GM12891 (cell line): ENCODE data around the gene NUTM1.

Experiments used
- DNase-seq: peaks from one replicate; pipeline ENCODE4 v3.0.0; 2011; ENCODE audit warnings: low spot score; ENCODE audit not compliant: insufficient read length
- FAIRE-seq: peaks from 2 replicates; lab custom pipeline; 2011; peaks lifted over from hg19 to GRCh38; lab: Jason Lieb, UNC
- PAX5 ChIP-seq: IDR thresholded peaks from 2 replicates; pipeline ENCODE4 v1.6.1; 2011; ENCODE audit warnings: low read length, moderate library complexity, mild to moderate bottlenecking; ENCODE audit not compliant: insufficient read depth, severe bottlenecking
- POLR2A ChIP-seq: IDR thresholded peaks from 2 replicates; pipeline ENCODE4 v1.6.1; 2011; ENCODE audit warnings: low read depth, low read length, control low read depth
- POLR2AphosphoS5 ChIP-seq: IDR thresholded peaks from 2 replicates; pipeline ENCODE4 v1.6.1; 2011; ENCODE audit warnings: low read depth, low read length, control low read depth
- POU2F2 ChIP-seq: IDR thresholded peaks from 2 replicates; pipeline ENCODE4 v1.6.1; 2011; ENCODE audit warnings: low read depth, mild to moderate bottlenecking, control low read depth, low read length, moderate library complexity
- SPI1 ChIP-seq: IDR thresholded peaks from 2 replicates; pipeline ENCODE4 v1.6.1; 2011; ENCODE audit warnings: low read depth, low read length, control low read depth
- TAF1 ChIP-seq: IDR thresholded peaks from 2 replicates; pipeline ENCODE4 v1.6.1; 2011; ENCODE audit warnings: low read depth, low read length, control low read depth

NUTM1 gene

DNA sequence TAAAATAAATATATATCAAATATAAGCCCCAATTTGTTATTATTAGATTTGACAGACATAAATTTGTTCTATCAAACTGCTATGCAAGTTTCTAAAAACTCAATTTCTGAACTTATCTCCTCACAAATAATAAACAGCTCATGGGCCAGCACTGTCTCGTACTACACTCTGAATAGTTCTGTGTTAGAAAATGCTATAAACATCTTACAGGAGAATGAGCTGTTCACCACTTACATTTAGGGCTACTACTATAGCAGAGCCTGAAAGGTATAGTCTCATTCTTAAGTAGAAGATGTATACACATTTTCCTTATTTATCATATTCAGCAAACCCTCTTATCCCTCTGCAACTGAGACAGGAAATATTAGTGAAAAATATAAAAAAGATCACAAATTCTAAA, 18.2 kb upstream of the NUTM1 start:
- DNase-seq, result no peak
- TF ChIP-seq POLR2AphosphoS5 (no peak), PAX5 (no peak), SPI1 (no peak), POLR2A (no peak), TAF1 (no peak), POU2F2 (no peak)
- FAIRE-seq, result peak; percentile 78

DNA sequence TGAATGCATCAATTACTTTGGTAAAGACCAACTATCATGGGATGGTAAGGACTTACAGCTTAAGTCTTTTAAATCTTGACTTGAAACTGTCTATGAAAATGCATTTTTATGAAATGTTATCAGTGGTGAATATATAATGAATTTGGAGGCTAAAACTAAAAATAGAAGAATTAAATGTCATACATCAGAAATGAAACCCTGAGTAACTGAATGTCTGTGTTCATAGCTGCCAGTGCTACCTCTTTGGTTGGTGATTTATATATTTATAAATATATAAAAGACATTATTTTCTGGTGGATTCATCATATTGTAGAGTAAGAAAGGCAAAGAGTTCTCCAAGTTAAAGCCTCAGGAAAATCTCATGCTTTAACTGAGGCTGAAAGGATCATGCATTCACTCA, 17.7 kb upstream of the NUTM1 start:
- FAIRE-seq, result no peak

DNA sequence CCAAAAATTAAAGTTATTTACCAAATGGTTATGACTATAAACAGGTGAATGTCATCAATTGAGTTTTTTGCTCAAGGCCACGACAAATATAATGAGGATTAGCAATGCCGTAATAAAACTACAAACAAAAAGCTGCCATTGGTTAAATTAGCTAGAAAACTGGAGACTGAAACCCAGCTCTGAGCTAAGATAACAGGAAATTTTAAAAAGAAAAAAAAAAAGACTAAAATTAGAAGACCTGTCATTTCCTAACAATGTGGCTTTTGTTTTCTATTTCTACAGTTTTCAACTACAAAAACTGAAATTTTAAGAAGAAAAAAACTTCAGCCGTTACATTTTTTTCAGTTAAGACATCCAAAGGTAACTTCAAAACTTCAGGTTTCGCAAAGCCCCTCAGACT, 15.2 kb upstream of the NUTM1 start:
- TF ChIP-seq PAX5, result no peak
- TF ChIP-seq POU2F2, result no peak
- TF ChIP-seq SPI1, result no peak
- TF ChIP-seq POLR2A, result no peak
- no peak for TF ChIP-seq TAF1
- no peak for TF ChIP-seq POLR2AphosphoS5
- FAIRE-seq (no peak), DNase-seq (no peak)

More for the DNA sequence above, 17.7 kb upstream of the NUTM1 start:
- no peak for DNase-seq
- TF ChIP-seq SPI1 (no peak), POLR2A (no peak), POU2F2 (no peak), PAX5 (no peak), TAF1 (no peak), POLR2AphosphoS5 (no peak)

DNA sequence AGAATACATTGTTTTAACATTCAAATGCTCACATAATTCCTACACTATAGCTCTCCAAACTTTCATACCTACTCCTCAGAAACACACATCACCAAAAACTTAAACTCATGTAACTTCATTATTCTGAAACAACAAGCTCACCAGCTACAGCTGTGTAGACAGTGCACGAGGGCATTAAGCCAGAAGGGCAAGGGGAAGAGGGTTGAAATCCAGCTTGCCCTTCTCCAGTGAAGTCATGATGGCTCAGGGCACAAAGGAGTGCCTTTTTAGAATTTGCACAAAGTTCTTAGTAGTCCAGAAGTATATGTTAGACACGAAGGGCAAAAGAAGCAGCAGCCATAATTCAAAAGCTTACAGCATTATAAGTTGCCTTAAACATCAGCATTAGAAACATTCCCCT, 14.1 kb upstream of the NUTM1 start:
- TF ChIP-seq SPI1 (no peak), POLR2A (no peak), TAF1 (no peak), PAX5 (no peak), POLR2AphosphoS5 (no peak)
- peak; percentile 41 for FAIRE-seq

DNA sequence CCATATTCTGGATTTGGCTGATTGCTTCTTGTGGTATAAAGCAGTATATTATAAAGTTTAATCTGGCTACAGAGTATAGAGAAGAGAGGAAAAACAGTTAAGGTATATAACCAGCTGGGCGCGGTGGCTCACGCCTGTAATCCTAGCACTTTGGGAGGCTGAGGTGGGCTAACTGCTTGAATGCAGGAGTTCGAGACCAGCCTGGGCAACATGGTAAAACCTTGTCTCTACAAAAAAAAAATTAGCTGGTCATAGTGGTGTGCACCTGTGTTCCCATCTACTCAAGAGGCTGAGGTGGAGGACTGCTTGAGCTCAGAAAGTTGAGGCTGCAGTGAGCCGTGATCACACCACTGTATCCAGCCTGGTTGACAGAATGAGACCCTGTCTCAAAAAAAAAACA, 12.8 kb upstream of the NUTM1 start:
- FAIRE-seq (peak; percentile 75), DNase-seq (no peak)
- TF ChIP-seq PAX5 (no peak), POLR2A (no peak), SPI1 (no peak), POLR2AphosphoS5 (no peak), TAF1 (no peak), POU2F2 (no peak)

More for the DNA sequence above, 14.1 kb upstream of the NUTM1 start:
- DNase-seq, result no peak

GRCh38 chr15:34331809-34332208, 11.3 kb upstream of the NUTM1 start:
- FAIRE-seq, result peak; percentile 83
- TF ChIP-seq POLR2A (no peak), PAX5 (no peak), POU2F2 (no peak), TAF1 (no peak)
- DNase-seq, result no peak

DNA sequence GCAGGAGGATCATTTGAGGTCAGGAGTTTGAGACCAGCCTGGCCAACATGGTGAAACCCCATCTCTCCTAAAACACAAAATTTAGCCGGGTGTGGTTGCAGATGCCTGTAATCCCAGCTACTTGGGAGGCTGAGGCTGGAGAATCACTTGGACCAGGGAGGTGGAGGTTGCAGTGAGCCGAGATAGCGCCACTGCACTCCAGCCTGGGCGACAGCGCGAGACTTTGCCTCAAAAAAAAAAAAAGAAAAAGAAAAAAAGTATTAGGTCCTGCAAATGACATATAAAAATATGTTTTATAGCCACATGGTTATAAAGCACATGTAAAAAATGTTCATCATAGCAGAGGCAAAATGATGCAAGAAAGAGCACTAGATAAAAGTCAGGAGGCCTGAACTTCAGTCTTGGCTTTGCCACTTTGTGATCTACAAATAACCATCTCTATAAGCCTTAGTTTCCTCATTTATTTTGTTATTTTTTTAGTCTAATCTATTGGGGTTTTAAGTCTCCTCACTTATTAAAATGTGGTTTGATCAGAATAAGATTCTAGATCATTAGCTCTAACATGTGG, 10.5 kb upstream of the NUTM1 start:
- DNase-seq, result no peak
- TF ChIP-seq PAX5, result no peak
- no peak for TF ChIP-seq POLR2A
- no peak for TF ChIP-seq TAF1
- no peak for TF ChIP-seq POLR2AphosphoS5
- FAIRE-seq, result no peak

DNA sequence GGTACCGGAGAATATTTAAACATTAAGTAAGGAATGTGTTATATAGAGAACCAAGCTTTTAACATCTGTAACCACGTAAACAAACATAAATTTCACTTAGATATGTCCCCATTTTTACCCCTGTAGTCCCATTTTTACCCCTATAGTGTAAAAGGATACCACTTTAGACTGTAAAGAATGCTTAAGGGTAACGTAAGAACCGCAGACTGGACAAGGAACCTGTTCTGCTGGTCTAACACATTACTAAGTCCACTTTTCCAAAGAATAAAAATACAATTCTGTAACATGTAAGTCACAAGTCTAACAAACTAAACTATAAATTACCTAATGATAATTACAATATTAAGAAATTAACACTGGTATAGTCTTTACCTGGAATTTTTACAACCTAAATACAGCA, 8.4 kb upstream of the NUTM1 start:
- no peak for DNase-seq
- no peak for FAIRE-seq
- TF ChIP-seq TAF1 (no peak), POLR2AphosphoS5 (no peak), PAX5 (no peak), POLR2A (no peak), POU2F2 (no peak)

DNA sequence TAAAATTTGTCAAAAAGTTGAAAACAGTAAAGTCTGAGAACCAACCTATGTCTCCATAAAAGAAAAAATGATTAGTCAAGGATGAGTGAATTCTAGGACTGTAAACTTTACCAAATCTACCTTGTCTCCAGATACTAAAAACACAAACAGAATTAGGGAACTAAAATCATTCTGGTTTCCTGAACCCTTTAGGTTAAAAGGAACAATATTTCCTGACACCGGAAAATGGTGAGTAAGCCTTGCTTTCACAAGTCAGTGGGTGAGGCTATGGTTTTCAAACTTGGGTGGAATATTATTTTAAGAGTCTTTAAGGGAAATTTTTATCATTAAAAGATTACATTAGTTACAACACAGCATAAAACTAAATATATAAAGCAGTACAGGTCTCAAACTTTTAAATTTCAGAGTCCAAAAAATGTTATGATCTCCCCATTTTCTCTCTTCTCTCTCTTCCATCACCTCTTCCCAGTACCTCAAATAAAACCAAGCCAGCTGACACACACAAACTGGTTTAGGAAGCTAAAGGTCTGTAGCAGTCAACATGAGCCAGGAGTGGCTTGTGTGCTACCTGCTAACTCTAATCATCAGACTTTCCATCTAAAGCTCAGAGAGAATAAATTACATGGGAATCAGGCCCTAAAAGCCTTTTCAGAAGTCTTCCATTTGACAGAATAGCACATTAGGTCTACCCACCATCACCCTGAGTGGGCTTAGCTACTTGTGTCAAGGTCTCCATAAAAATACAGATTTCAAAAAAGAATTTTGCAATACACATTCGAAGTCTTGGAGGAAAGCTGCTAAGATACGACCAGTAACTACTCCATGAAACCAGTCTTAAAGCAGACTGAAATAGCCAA, 7.7 kb upstream of the NUTM1 start:
- FAIRE-seq (peak; percentile 5), DNase-seq (no peak)
- TF ChIP-seq POLR2A (no peak), SPI1 (no peak), TAF1 (no peak), PAX5 (no peak), POU2F2 (no peak)
